Prostate gland (tissue), 2 donors: ENCODE results near the gene IL1A. TPM values are rescaled to one million over a fixed set of nuclear protein-coding genes. Genes with fewer than 3 reads are reported as not detected.

Experiments used
- DNase-seq: peaks from one replicate; pipeline ENCODE4 v3.0.0-alpha.2; 2019; ENCODE audit warnings: low spot score
- H3K27ac ChIP-seq, 2 donors: fragments of 200-600 bp; sonication (generic); 2 replicates each; pipeline ENCODE4 v1.5.1; 2017 to 2019
- H3K27me3 ChIP-seq: fragments of 200-600 bp; sonication (generic); replicated peaks from 2 replicates; pipeline ENCODE4 v1.5.1; 2019; ENCODE audit not compliant: insufficient read depth
- H3K36me3 ChIP-seq, 2 donors: fragments of 200-600 bp; sonication (generic); 1 replicate in 1 of 2; 2 replicates in 1 of 2; pipeline versions ENCODE4 v1.5.1 to v1.8.1; 2017 to 2019
- H3K4me1 ChIP-seq: fragments of 200-600 bp; sonication (generic); replicated peaks from 2 replicates; pipeline ENCODE4 v1.5.1; 2019
- H3K4me3 ChIP-seq, 2 donors: fragments of 200-600 bp; sonication (generic); 2 replicates each; pipeline ENCODE4 v1.5.1; 2017 to 2019
- H3K9me3 ChIP-seq: fragments of 200-600 bp; sonication (generic); 2 replicates; pipeline ENCODE4 v1.5.1; 2017
- CTCF ChIP-seq, 4 experiments: fragments of 200-600 bp in 2 of 4; fragments of 450-650 bp in 2 of 4; sonication (generic) in 2 of 4; IDR thresholded peaks; 1 replicate in 3 of 4; 2 replicates in 1 of 4; pipeline ENCODE4 v1.5.1; 2016 to 2019; ENCODE audit warnings: antibody characterized with exemption in 4 of 4, mild to moderate bottlenecking in 2 of 4, moderate library complexity in 2 of 4
- POLR2A ChIP-seq: fragments of 450-650 bp; IDR thresholded peaks from one replicate; pipeline ENCODE4 v1.6.1; 2016; ENCODE audit warnings: antibody characterized with exemption, mild to moderate bottlenecking
- POLR2AphosphoS5 ChIP-seq: sonication (generic); formaldehyde crosslinking; IDR thresholded peaks from one replicate; pipeline ENCODE4 v1.6.1; 2017; ENCODE audit warnings: antibody characterized with exemption
- WGBS: methylation state at CpG from one replicate; pipeline ENCODE4 v1.1.5; 2018; 5-methylcytosine and 5-hydroxymethylcytosine counted together
- intact Hi-C: fragments of 100-400 bp; cut with DNase I; formaldehyde crosslinking; loops from one replicate; pipeline ENCODE4 v1.14.2; 2022
- total RNA-seq, 2 donors: library from RNA; depleted of rRNA; stranded (reverse); fragments of >200 nt; gene quantifications; one replicate each; pipeline ENCODE4 v1.1.0, GENCODE V29; 2016

IL1A gene
- total RNA-seq, 2 donors from 2014 or later = 27.4 TPM; not detected in 1

GRCh38 chr2:112724591-112725525, 59.4 kb downstream of the IL1A start:
- H3K27ac ChIP-seq = no peak overlapping the region
- no peaks in the 10 kb centered on the region for H3K9me3 ChIP-seq
- no peaks in the 10 kb centered on the region for H3K36me3 ChIP-seq
- DNase-seq = no peak
- intact Hi-C loops = no loop called here
- WGBS = 88% methylated on average over 21 of the region's 21 CpGs
- no peak overlapping the region for H3K4me3 ChIP-seq
- no peaks in the 10 kb centered on the region for H3K27me3 ChIP-seq
- no peaks in the 10 kb centered on the region for H3K4me1 ChIP-seq
- no peak for TF ChIP-seq POLR2A
- no peak for TF ChIP-seq CTCF (IDR thresholded peaks at IDR 0.05)
- no peak for TF ChIP-seq POLR2AphosphoS5

GRCh38 chr2:112723995-112724394, 60.3 kb downstream of the IL1A start:
- Histone ChIP-seq H3K27me3 (no peaks in the 10 kb centered on the region), H3K4me3 (no peak overlapping the region), H3K36me3 (no peaks in the 10 kb centered on the region), H3K27ac (no peak overlapping the region), H3K4me1 (no peaks in the 10 kb centered on the region), H3K9me3 (no peaks in the 10 kb centered on the region)
- 98% methylated on average over 8 of the region's 8 CpGs for WGBS
- TF ChIP-seq POLR2A (no peak), CTCF (IDR thresholded peaks at IDR 0.05) (no peak), POLR2AphosphoS5 (no peak)
- DNase-seq = no peak
- intact Hi-C loops = no loop called here

Other genes with a start within 250 kb of the IL1A start
- gene POLR1B, start 242.0 kb downstream of the IL1A start, total RNA-seq = 10 to 100 TPM; 13.1 to 14.0 TPM
- 10 to 100 TPM; 26.3 to 35.4 TPM for gene CHCHD5, start 199.9 kb downstream of the IL1A start, total RNA-seq
- gene SLC20A1, start 138.6 kb downstream of the IL1A start, total RNA-seq = 10 to 100 TPM; 10.7 to 34.1 TPM
- gene NT5DC4, start 63.5 kb downstream of the IL1A start, total RNA-seq = under 1 TPM in 1 of 2 donors, not detected in 1; 0.23 TPM
- gene CKAP2L, start 19.9 kb downstream of the IL1A start, total RNA-seq = 1 to 10 TPM in 1 of 2 donors, under 1 TPM in 1; 0.23 to 3.1 TPM
- gene IL1B, start 52.3 kb upstream of the IL1A start, total RNA-seq = not detected
- gene IL37, start 126.7 kb upstream of the IL1A start, total RNA-seq = 1 to 10 TPM in 1 of 2 donors, not detected in 1; 1.4 TPM
- not detected for gene IL36G, start 193.5 kb upstream of the IL1A start, total RNA-seq
- not detected for gene IL36A, start 221.0 kb upstream of the IL1A start, total RNA-seq